Activated gamma-delta T cell treated with Interleukin-2 at 50 U/mL for 16 hours (primary cell): ENCODE results near the gene CAMK2G.
A peak's percentile ranks its signal among the peaks of the same experiment; 100 is the strongest.
"Not testable (repeated sequence)": the region's sequence is repeated elsewhere in the genome, so short reads cannot be mapped to it uniquely, and the experiment has no call there.

Experiments
- DNase-seq: peaks from one replicate; pipeline ENCODE4 v3.0.0-alpha.2; 2020

CAMK2G gene

DNA sequence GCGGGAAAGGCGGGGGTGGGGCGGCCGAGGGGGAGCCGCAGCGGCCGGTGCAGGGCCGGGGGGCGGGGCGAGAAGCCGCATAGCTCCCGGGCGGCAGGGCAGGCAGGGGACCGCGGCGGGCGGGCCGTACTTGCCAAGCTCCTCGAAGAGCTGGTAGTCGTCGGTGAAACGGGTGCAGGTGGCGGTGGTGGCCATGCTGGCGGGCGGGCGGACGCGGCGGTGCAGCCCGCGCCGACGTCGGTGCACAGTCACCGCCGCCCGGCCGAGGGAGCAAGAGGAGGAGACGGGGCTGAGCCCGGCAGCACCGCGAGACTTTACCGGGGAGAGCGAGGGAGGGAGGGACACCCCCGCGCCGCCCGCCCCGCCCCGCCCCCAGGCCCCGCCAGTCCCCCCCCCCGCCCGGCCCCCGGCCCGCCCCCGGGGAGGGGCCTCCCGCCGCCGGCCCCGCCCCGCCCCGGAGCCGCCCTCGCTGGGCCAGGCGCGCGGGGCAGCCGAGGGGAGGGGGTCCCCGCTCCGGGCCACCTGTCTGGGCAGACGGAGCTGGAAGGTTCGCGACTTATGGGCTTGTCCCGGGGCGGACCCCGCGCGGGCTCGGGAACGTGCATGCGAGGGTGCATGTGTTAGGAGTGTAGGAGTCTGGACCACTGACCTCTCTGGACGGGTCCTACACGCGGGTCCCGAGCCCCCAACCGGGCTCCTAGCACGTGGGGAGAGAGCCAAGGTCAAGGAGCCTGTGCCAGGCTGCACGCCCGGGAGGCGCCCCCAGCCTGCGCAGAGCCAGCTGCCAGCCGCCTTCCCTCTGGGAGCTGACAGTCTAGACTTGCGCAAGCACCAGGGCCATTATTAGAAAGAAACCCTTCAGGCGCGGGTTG, at the start of gene CAMK2G:
Gene CAMK2G, minus strand, starts transcription at position 289 of the 872 bp plus-strand sequence. Its CDS starts 94 bp downstream, at position 195.
- DNase-seq: peak; percentile 76

DNA sequence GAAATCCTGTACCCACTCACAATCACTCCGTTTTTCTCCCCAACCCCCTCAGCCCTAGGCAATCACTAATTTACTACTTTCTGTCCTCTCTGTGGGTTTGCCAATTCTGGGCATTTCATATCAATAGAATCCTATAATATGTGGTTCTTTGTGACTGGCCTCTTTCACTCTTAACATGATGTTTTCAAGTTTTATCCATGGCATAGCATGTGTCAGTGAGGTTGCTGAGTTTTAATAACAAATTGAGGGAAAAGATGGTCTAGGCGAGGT, 48.4 kb upstream of the CAMK2G start:
- no peak for DNase-seq

GRCh38 chr10:73922007-73922863, 47.9 kb upstream of the CAMK2G start:
- DNase-seq: peak; percentile 26

DNA sequence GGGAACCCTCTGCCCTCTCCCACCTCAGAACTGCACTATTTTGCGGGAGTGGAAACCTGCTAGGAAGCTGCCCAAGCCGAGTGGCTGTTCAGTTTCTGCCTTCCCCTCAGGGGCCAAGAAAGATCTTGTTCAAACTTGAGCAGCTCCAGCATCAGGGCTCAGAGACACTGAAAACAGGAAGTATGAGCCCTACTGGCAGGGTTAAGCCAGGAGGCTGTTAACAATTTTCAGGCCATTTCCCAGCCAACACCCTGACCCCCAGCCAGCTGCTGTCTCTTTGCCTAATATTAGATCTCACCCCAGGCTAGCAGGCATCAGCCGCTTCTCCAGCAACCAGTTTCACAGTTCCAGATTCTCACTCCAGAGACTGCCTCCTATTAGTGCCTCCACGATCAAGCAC, 45.7 kb upstream of the CAMK2G start:
- no peak for DNase-seq

- not testable (repeated sequence) for DNase-seq
Measured at GRCh38 chr10:73919481-73919880, 45.1 kb upstream of the CAMK2G start.

GRCh38 chr10:73917566-73918305, 43.4 kb upstream of the CAMK2G start:
- no peak for DNase-seq

- DNase-seq: no peak
Measured at GRCh38 chr10:73916761-73917470, 42.6 kb upstream of the CAMK2G start.

- no peak for DNase-seq
Measured at GRCh38 chr10:73915206-73915851, 41.0 kb upstream of the CAMK2G start.

GRCh38 chr10:73914036-73914435, 39.7 kb upstream of the CAMK2G start:
- DNase-seq: no peak

GRCh38 chr10:73911553-73912004, 37.2 kb upstream of the CAMK2G start:
- DNase-seq: no peak

DNA sequence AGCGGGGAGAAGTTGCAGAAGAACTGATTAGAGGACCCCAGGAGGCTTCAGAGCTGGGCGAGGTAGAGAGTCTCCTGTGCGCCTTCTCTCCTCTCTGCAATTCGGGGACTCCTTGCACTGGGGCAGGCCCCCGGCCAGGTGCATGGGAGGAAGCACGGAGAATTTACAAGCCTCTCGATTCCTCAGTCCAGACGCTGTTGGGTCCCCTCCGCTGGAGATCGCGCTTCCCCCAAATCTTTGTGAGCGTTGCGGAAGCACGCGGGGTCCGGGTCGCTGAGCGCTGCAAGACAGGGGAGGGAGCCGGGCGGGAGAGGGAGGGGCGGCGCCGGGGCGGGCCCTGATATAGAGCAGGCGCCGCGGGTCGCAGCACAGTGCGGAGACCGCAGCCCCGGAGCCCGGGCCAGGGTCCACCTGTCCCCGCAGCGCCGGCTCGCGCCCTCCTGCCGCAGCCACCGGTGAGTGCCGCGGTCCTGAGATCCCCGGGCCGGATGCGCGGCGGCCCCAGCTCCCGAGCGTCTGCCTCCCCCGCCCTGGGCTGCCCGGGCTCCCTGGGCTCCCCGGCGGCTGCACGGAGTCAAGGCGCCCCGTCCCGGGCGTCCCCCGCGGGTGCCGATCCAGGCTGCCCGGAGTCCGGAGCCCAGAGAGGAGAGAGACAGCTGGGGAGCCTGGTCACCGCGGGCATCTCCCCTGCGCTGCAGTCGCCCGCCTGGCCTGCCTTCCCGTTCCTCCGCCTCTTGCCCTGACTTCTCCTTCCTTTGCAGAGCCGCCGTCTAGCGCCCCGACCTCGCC, 36.6 kb upstream of the CAMK2G start, which contains the start of gene PLAU:
Gene PLAU, plus strand, starts transcription at position 369 of the 789 bp plus-strand sequence. CDS start 424 bp downstream, outside the sequence.
- peak; percentile 26 for DNase-seq

DNA sequence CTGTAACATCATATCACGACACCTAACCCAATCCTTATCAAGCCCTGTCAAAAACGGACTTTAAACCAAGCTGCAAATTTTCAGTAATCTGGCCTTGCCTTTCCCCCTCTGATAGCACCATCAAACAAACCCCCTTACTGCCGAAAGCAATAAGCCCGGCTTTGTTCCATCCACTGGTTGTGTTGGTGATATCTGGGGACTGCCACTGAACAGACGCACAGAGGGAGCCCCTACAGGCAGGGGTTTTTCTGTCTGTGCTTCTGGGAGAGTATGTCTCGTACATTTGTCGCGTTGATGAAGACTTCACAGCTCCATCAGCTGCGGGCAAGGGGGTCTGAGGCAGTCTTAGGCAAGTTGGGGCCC, 36.0 kb upstream of the CAMK2G start:
- no peak for DNase-seq

DNA sequence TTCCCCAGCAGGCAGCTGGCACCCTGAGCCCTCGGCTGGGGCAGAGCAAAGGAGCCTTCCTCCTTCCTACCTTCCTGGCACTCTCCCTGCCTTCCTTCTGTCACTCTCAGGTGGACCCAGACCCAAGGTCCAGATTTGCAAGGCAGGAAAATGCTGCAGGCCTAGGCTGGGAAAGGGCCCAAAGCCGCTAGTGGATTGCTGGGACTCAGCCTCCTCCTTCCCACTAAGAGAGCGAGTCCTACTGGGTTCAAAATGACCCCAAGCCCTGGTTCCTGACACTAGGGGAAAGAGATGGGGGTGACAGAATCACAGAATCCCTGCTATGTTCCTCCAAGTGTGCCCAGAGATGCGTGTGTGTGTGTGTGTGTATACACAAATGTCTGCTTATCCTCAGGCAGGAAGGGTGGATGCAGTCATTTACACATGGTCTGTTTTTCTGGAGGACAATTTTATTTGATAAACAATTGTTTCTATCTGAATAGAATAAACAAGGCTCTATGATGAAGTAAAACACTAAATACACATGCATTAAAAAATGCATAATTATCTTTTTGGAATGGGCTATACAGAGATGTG, 35.3 kb upstream of the CAMK2G start:
- no peak for DNase-seq

- peak; percentile 27 for DNase-seq
Measured at GRCh38 chr10:73908853-73909539, 34.6 kb upstream of the CAMK2G start.

- no peak for DNase-seq
Measured at GRCh38 chr10:73907841-73908517, 33.6 kb upstream of the CAMK2G start.

DNA sequence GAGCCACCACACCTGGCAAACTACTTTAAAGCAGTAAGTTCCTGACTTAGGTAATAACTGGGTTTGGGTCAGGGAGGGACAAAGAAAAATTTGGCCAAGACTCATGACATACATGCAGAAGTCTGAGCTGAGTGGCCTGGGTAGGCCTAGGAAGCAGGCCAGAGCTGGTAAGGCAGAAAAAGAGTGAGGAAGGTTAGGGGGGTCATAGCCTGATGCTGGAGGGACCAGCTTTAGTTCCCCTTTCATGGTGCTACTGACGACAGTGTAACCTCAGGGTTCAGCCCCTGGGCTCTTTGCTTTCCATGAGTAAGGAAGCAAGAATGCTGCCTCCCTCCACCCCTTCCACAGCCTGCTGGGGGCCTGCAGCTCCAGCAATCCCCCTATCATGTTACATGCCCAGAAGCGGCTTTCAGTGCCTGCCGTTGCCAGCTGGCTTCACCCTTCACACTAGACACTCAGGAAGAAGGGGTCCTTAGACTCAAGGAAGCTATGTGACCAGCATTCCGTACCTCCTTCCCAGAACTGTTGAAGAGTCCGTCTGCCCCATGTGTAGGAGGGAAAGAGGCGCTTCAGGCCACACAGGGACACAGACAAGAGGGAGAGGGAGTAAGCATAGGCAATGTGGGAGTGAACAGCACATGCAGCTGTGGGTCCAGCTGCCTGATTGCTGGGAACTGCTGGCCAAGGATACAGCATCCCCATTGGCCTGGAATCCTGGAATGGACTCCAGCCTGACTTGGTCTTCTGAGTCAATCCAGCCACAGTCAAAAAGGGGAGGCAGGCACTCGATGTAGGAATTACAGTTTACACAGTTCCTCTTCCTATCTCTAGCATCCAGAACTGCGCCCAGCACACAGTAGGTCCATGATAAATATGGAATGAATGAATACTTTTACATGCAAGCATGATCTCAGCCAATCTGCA, 32.4 kb upstream of the CAMK2G start:
- DNase-seq: no peak

DNA sequence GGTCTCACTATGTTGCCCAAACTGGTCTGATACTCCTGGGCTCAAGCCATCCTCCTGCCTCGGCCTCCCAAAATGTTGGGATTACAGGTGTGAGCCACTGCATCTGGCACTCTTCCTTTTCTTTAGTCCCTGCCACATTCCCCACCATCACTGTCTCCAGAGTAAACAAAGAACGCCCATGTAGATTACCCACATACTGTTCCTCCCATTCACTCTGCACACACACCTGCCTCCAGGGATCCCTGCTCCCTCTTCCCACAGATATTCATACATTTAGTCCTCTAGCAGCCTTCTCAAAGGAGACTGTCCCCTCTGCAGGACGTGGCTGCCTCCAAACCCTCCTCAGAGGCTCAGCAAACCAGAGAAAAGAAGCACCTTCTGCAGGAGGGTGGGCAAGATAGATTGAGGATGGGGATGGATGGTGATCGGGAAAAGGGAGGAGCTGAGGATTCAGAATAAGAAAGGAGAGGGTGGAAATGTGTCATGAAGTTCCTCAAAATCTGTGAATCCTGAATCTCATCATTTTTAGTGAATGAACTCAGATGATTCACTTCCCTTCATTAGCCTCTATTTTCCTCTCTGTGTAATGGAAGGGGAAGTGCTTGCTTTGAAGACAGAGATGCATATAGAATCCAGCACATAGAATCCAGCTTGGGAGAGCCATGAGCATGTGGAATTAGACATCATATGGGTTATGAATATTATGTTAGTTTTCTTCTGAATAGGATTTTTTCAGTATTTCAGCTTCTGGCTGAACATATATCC, 31.1 kb upstream of the CAMK2G start:
- no peak for DNase-seq

DNA sequence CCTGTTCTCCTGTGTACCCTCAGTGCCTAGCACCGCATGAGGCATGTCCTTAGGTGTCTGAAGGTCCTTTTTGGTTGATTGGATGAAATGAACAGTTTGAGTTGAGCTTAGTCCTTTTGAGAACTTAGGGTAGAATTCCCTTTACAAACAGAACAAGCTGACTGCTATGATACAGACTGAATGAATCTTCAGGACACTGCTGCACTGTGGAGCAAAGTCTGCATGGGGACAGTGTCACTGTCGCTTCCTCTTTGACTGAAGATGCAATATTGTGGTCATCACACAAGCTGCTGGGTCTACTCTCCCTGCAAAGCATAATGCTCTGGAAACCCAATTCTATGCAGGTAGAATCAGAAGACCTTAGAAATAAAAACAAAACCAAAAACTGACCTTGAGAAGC, 28.0 kb upstream of the CAMK2G start:
- no peak for DNase-seq
